Measurements from ENCODE around the gene KCNK10. TPM values are rescaled to one million over a fixed set of nuclear protein-coding genes. Genes with fewer than 3 reads are reported as not detected.

The KCNK10 gene
- total RNA-seq, 4 donors from 2014 or later, result 0.40 TPM; not detected in 3

DNA sequence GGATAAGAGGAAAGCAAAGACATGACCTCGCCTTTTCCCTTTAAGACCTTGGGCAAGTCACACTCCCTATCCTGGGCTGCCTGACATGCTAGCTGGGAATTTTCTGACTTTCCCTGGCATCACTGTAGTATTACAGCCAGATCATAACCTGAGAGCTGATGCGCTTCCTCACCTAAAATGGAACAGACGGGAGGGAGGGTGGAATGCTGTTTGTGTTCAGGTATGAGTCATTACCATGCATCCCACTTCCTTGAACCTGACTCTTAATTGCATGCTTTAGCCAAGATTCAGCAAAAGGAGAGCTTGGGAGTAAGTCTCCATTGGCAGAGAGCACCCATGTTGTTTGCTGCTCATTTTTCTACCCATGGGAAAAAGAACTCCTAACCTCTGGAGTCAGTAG, 156.5 kb downstream of the KCNK10 start:
- H3K27ac ChIP-seq, result no peak overlapping the region
- no peaks in the 10 kb centered on the region for H3K36me3 ChIP-seq
- peaks cover 6% of the 10 kb centered on the region for H3K27me3 ChIP-seq
- no peak for ATAC-seq
- H3K4me1 ChIP-seq, result no peaks in the 10 kb centered on the region
- H3K4me3 ChIP-seq, result no peak overlapping the region
- 80 to 86% methylated on average over 1 to 3 of the region's 3 CpGs for WGBS, 2 donors (ENCODE audit: low coverage in 1 of 2)
- peaks cover 0 to 10% (median 0%) of the 10 kb centered on the region in 3 donors for H3K9me3 ChIP-seq
- TF ChIP-seq, protein P1, sequence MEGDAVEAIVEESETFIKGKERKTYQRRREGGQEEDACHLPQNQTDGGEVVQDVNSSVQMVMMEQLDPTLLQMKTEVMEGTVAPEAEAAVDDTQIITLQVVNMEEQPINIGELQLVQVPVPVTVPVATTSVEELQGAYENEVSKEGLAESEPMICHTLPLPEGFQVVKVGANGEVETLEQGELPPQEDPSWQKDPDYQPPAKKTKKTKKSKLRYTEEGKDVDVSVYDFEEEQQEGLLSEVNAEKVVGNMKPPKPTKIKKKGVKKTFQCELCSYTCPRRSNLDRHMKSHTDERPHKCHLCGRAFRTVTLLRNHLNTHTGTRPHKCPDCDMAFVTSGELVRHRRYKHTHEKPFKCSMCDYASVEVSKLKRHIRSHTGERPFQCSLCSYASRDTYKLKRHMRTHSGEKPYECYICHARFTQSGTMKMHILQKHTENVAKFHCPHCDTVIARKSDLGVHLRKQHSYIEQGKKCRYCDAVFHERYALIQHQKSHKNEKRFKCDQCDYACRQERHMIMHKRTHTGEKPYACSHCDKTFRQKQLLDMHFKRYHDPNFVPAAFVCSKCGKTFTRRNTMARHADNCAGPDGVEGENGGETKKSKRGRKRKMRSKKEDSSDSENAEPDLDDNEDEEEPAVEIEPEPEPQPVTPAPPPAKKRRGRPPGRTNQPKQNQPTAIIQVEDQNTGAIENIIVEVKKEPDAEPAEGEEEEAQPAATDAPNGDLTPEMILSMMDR (IDR thresholded peaks at IDR 0.05), result no peak
- TF ChIP-seq POLR2A (IDR thresholded peaks at IDR 0.05) (no peak), POLR2AphosphoS5 (IDR thresholded peaks at IDR 0.05) (no peak), EP300 (IDR thresholded peaks at IDR 0.05) (no peak)

DNA sequence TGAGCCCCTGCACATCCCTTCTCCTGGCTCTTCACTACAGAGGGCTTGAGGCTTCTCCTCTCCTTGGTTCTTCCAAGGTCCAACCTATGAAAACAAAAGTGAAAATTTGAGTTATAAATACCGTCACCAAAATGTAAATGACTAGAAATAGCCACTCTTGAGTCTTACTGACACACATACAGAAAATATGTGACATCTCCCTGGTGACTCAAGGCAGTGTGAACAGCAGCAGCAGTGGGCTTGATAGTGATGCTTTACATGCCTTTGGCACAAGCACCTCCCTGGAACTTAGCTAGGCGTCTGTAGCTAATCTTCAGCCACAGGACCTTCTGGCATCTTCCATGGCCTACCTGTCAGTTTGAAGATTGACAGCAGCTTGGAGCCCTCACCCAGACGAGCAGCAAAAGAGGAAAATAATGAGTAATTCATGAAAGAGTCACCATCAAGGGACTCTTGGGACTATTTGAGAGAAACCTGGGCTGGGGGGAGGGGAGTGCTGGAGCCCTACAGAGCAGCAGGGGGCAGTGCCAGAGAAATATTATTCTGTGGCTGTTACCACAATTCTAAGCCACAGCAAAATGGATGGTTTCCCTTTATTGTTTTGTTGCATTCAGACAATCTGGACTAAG, 158.0 kb downstream of the KCNK10 start:
- WGBS, 2 donors (ENCODE audit: low coverage in 1 of 2), result 29 to 65% methylated on average over 2 to 3 of the region's 3 CpGs
- Histone ChIP-seq H3K9me3 (peaks cover 0 to 10% (median 0%) of the 10 kb centered on the region in 3 donors), H3K4me3 (no peak overlapping the region), H3K4me1 (no peaks in the 10 kb centered on the region), H3K36me3 (no peaks in the 10 kb centered on the region), H3K27ac (no peak overlapping the region), H3K27me3 (peaks cover 6% of the 10 kb centered on the region)
- TF ChIP-seq POLR2AphosphoS5 (IDR thresholded peaks at IDR 0.05), result no peak
- no peak for TF ChIP-seq EP300 (IDR thresholded peaks at IDR 0.05)
- TF ChIP-seq POLR2A (IDR thresholded peaks at IDR 0.05), result no peak
- TF ChIP-seq, protein P1 (IDR thresholded peaks at IDR 0.05), result no peak
- ATAC-seq, result no peak

DNA sequence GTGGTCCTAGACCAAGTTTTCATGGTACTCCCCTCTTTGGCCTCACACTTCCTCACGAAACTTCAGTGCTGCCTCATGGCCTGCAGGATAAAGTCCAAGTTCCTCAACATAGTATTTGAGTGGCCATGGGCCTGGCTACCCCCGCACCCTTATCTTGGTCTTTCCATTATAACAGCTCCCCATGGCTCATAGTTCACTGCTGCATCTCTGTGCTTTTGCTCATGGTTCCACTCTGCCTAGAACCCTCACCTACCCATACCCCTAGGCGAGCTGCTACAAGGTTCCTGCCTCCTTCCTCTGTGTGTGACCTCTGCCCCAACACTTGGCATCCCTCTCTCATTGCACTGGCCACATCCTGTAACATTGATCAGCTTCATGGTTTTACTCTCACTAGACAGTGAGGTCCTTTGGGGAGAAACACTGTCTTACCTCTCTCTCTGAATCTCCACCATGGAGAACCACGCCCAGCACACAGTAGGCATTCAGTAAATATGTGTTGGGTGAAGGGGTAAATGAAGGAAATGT, 159.3 kb downstream of the KCNK10 start:
- Histone ChIP-seq H3K36me3 (no peaks in the 10 kb centered on the region), H3K4me3 (no peak overlapping the region), H3K4me1 (no peaks in the 10 kb centered on the region), H3K9me3 (peaks cover 0 to 5% (median 0%) of the 10 kb centered on the region in 3 donors), H3K27ac (no peak overlapping the region), H3K27me3 (peaks cover 6% of the 10 kb centered on the region)
- WGBS, 2 donors (ENCODE audit: low coverage in 1 of 2), result 74 to 79% methylated on average over 3 to 4 of the region's 4 CpGs
- no peak for ATAC-seq
- TF ChIP-seq POLR2A (IDR thresholded peaks at IDR 0.05) (no peak), POLR2AphosphoS5 (IDR thresholded peaks at IDR 0.05) (no peak), EP300 (IDR thresholded peaks at IDR 0.05) (no peak)
- TF ChIP-seq, protein P1 (IDR thresholded peaks at IDR 0.05), result no peak

DNA sequence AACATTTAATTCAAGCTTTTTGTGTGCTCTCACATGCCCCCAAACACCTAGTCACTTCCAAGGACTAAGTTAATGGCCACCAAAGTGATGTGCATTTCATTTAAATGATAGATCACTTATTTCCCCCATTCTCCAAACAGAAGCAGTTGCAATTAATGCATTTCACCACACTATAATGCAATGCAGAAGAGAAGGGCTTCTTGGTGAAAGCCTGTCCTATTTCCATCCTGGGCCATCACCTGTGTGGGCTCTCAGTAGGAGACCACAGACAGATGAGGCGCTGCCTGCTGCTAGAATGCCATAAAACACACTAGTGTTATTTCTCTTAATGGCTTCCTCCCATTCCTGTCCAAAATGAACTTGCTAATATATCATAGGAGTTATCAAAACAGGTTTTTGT, 166.9 kb downstream of the KCNK10 start:
- no peak for ATAC-seq
- TF ChIP-seq POLR2A (IDR thresholded peaks at IDR 0.05) (no peak), EP300 (IDR thresholded peaks at IDR 0.05) (no peak), POLR2AphosphoS5 (IDR thresholded peaks at IDR 0.05) (no peak)
- TF ChIP-seq, protein P1 (IDR thresholded peaks at IDR 0.05), result no peak
- H3K36me3 ChIP-seq, result no peaks in the 10 kb centered on the region
- no peak overlapping the region for H3K4me3 ChIP-seq
- no peak overlapping the region for H3K27ac ChIP-seq
- WGBS, 2 donors (ENCODE audit: low coverage in 1 of 2), result 69 to 100% methylated on average over 1 of the region's 1 CpG
- no peaks in the 10 kb centered on the region for H3K9me3 ChIP-seq
- H3K4me1 ChIP-seq, result no peaks in the 10 kb centered on the region
- no peaks in the 10 kb centered on the region for H3K27me3 ChIP-seq

DNA sequence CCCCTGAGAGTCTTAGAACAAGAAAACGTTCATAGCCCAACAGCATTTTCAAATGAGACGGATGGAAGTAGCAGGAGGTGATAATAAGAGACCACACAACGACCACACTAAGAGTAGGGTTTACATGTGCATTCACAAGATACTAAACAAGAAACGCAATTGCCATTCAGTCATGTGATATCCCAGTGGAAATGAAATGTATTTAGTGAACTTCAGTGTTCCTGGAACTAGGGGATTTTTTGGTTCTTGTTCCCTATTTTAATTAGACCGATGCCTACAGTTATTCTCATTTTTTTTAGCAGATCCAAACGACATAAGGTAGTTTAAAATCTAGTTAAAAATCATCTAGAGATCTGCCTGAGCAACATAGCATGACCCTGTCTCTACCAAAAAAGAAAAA, 168.1 kb downstream of the KCNK10 start:
- Histone ChIP-seq H3K27ac (no peak overlapping the region), H3K36me3 (no peaks in the 10 kb centered on the region), H3K9me3 (no peaks in the 10 kb centered on the region), H3K4me3 (no peak overlapping the region), H3K4me1 (no peaks in the 10 kb centered on the region), H3K27me3 (no peaks in the 10 kb centered on the region)
- ATAC-seq, result no peak
- TF ChIP-seq EP300 (IDR thresholded peaks at IDR 0.05), result no peak
- TF ChIP-seq POLR2AphosphoS5 (IDR thresholded peaks at IDR 0.05), result no peak
- no peak for TF ChIP-seq POLR2A (IDR thresholded peaks at IDR 0.05)
- TF ChIP-seq, protein P1 (IDR thresholded peaks at IDR 0.05), result no peak
- 69 to 71% methylated on average over 4 to 6 of the region's 6 CpGs for WGBS, 2 donors (ENCODE audit: low coverage in 1 of 2)

Measured in gastroesophageal sphincter (tissue), 4 donors.